Karpas-422 (cell line): ENCODE measurements around the gene PARD3B. TPM values are rescaled to one million over a fixed set of nuclear protein-coding genes. Genes with fewer than 3 reads are reported as not detected.
A peak's percentile ranks its signal among the peaks of the same experiment; 100 is the strongest.

Experiments used
- DNase-seq: peaks from one replicate; pipeline ENCODE4 v3.0.0-alpha.2; 2015
- H2AFZ ChIP-seq: fragments of 200-600 bp; sonication (generic); 2 replicates; pipeline ENCODE4 v1.6.1; 2014; ENCODE audit warnings: antibody characterized with exemption, low read length, mixed read lengths
- H3K27ac ChIP-seq: fragments of 200-600 bp; sonication (generic); 2 replicates; pipeline ENCODE4 v1.5.1; 2014; ENCODE audit warnings: mild to moderate bottlenecking, low read length, moderate library complexity
- H3K27me3 ChIP-seq: fragments of 200-600 bp; sonication (generic); 2 replicates; pipeline ENCODE4 v1.6.1; 2014; ENCODE audit warnings: low read length, mixed read lengths
- H3K36me3 ChIP-seq: fragments of 200-600 bp; sonication (generic); 2 replicates; pipeline ENCODE4 v1.6.1; 2014; ENCODE audit warnings: low read length, mixed read lengths; ENCODE audit not compliant: insufficient read depth
- H3K4me1 ChIP-seq: fragments of 200-600 bp; sonication (generic); 2 replicates; pipeline ENCODE4 v1.6.1; 2014; ENCODE audit warnings: mild to moderate bottlenecking, low read length, mixed read lengths
- H3K4me2 ChIP-seq: fragments of 200-600 bp; sonication (generic); 2 replicates; pipeline ENCODE4 v1.6.1; 2014; ENCODE audit warnings: low read length, low read depth, mild to moderate bottlenecking; ENCODE audit not compliant: poor library complexity, severe bottlenecking
- H3K4me3 ChIP-seq: fragments of 200-600 bp; sonication (generic); 2 replicates; pipeline ENCODE4 v1.5.1; 2014; ENCODE audit warnings: mild to moderate bottlenecking, antibody characterized with exemption, low read length, mixed read lengths
- H3K79me2 ChIP-seq: fragments of 200-600 bp; sonication (generic); 2 replicates; pipeline ENCODE4 v1.6.1; 2014; ENCODE audit warnings: mild to moderate bottlenecking, low read length, mixed read lengths
- H3K9ac ChIP-seq: fragments of 200-600 bp; sonication (generic); 2 replicates; pipeline ENCODE4 v1.6.0; 2014; ENCODE audit warnings: low read length
- H3K9me2 ChIP-seq: fragments of 200-600 bp; sonication (generic), shearing (Covaris generic); replicated peaks from 2 replicates; pipeline ENCODE4 v1.6.0; 2014; ENCODE audit warnings: mild to moderate bottlenecking, low read length, moderate library complexity; ENCODE audit not compliant: insufficient read depth
- H3K9me3 ChIP-seq: fragments of 300-700, 200-600 bp; sonication (generic); 2 replicates; pipeline ENCODE4 v1.6.1; 2014; ENCODE audit warnings: low read length, mixed read lengths
- H4K20me1 ChIP-seq: fragments of 200-600 bp; sonication (generic); 2 replicates; pipeline ENCODE4 v1.6.1; 2014; ENCODE audit warnings: mild to moderate bottlenecking, antibody characterized with exemption, low read length, low read depth; ENCODE audit not compliant: insufficient read depth
- total RNA-seq: library from RNA; depleted of rRNA; stranded (reverse); fragments of >200 nt; shearing (Covaris generic); gene quantifications from 2 replicates; pipeline ENCODE4 v1.2.3, GENCODE V29; 2014; ENCODE audit warnings: low replicate concordance

Gene PARD3B
- total RNA-seq, 1 experiment from 2014 or later = not detected

- DNase-seq = no peak
- H3K27me3 ChIP-seq = no peaks in the 10 kb centered on the region
- H3K4me2 ChIP-seq = no peak overlapping the region
- no peak overlapping the region for H3K4me3 ChIP-seq
- H3K79me2 ChIP-seq = no peaks in the 10 kb centered on the region
- H4K20me1 ChIP-seq = no peaks in the 10 kb centered on the region
- no peak overlapping the region for H3K27ac ChIP-seq
- no peak overlapping the region for H2AFZ ChIP-seq
- H3K4me1 ChIP-seq = no peaks in the 10 kb centered on the region
- H3K9ac ChIP-seq = no peak overlapping the region
- no peaks in the 10 kb centered on the region for H3K36me3 ChIP-seq
- H3K9me2 ChIP-seq = no peaks in the 10 kb centered on the region
- no peaks in the 10 kb centered on the region for H3K9me3 ChIP-seq
Observed at GRCh38 chr2:205280596-205281236, 735.4 kb downstream of the PARD3B start.

GRCh38 chr2:205283736-205284270, 738.5 kb downstream of the PARD3B start:
- Histone ChIP-seq H3K9ac (no peak overlapping the region), H3K79me2 (no peaks in the 10 kb centered on the region), H3K4me2 (no peak overlapping the region), H3K36me3 (no peaks in the 10 kb centered on the region), H2AFZ (no peak overlapping the region), H3K9me3 (no peaks in the 10 kb centered on the region), H3K4me3 (no peak overlapping the region), H3K27me3 (no peaks in the 10 kb centered on the region), H3K4me1 (no peaks in the 10 kb centered on the region), H3K27ac (no peak overlapping the region), H3K9me2 (no peaks in the 10 kb centered on the region), H4K20me1 (no peaks in the 10 kb centered on the region)
- no peak for DNase-seq

- H4K20me1 ChIP-seq = no peaks in the 10 kb centered on the region
- H3K9me3 ChIP-seq = no peaks in the 10 kb centered on the region
- H3K27me3 ChIP-seq = no peaks in the 10 kb centered on the region
- no peak overlapping the region for H3K4me3 ChIP-seq
- no peak overlapping the region for H3K9ac ChIP-seq
- no peak overlapping the region for H3K27ac ChIP-seq
- no peaks in the 10 kb centered on the region for H3K4me1 ChIP-seq
- no peaks in the 10 kb centered on the region for H3K36me3 ChIP-seq
- no peak for DNase-seq
- no peak overlapping the region for H2AFZ ChIP-seq
- no peaks in the 10 kb centered on the region for H3K79me2 ChIP-seq
- no peak overlapping the region for H3K4me2 ChIP-seq
- H3K9me2 ChIP-seq = no peaks in the 10 kb centered on the region
Observed at GRCh38 chr2:205284334-205284733, 739.1 kb downstream of the PARD3B start.

GRCh38 chr2:205287316-205287715, 742.0 kb downstream of the PARD3B start:
- H3K27ac ChIP-seq = no peak overlapping the region
- no peaks in the 10 kb centered on the region for H3K9me2 ChIP-seq
- H3K4me3 ChIP-seq = no peak overlapping the region
- H3K4me1 ChIP-seq = no peaks in the 10 kb centered on the region
- H3K9ac ChIP-seq = no peak overlapping the region
- H2AFZ ChIP-seq = no peak overlapping the region
- H3K4me2 ChIP-seq = no peak overlapping the region
- no peak for DNase-seq
- H3K36me3 ChIP-seq = no peaks in the 10 kb centered on the region
- H4K20me1 ChIP-seq = no peaks in the 10 kb centered on the region
- no peaks in the 10 kb centered on the region for H3K79me2 ChIP-seq
- H3K9me3 ChIP-seq = no peaks in the 10 kb centered on the region
- no peaks in the 10 kb centered on the region; the same call in 1 of the 2 replicates for H3K27me3 ChIP-seq

- no peaks in the 10 kb centered on the region for H3K79me2 ChIP-seq
- H3K27me3 ChIP-seq = no peaks in the 10 kb centered on the region; the same call in 1 of the 2 replicates
- DNase-seq = no peak
- H2AFZ ChIP-seq = no peak overlapping the region
- H3K4me1 ChIP-seq = no peaks in the 10 kb centered on the region
- H4K20me1 ChIP-seq = no peaks in the 10 kb centered on the region
- no peak overlapping the region for H3K4me3 ChIP-seq
- no peak overlapping the region for H3K4me2 ChIP-seq
- H3K9me2 ChIP-seq = no peaks in the 10 kb centered on the region
- H3K27ac ChIP-seq = no peak overlapping the region
- no peaks in the 10 kb centered on the region for H3K36me3 ChIP-seq
- H3K9ac ChIP-seq = no peak overlapping the region
- H3K9me3 ChIP-seq = no peaks in the 10 kb centered on the region
Observed at GRCh38 chr2:205288686-205289085, 743.4 kb downstream of the PARD3B start.

- Histone ChIP-seq H3K9ac (no peak overlapping the region), H3K4me2 (no peak overlapping the region)
- DNase-seq = no peak
Observed at GRCh38 chr2:205290299-205290698, 745.0 kb downstream of the PARD3B start.

GRCh38 chr2:205292665-205293295, 747.5 kb downstream of the PARD3B start:
- no peak overlapping the region for H2AFZ ChIP-seq
- H4K20me1 ChIP-seq = no peaks in the 10 kb centered on the region
- H3K4me1 ChIP-seq = no peaks in the 10 kb centered on the region
- no peaks in the 10 kb centered on the region; the same call in 1 of the 2 replicates for H3K27me3 ChIP-seq
- no peak overlapping the region for H3K4me3 ChIP-seq
- no peaks in the 10 kb centered on the region for H3K79me2 ChIP-seq
- no peaks in the 10 kb centered on the region for H3K9me2 ChIP-seq
- H3K9me3 ChIP-seq = no peaks in the 10 kb centered on the region
- no peak overlapping the region for H3K4me2 ChIP-seq
- H3K36me3 ChIP-seq = no peaks in the 10 kb centered on the region
- no peak for DNase-seq
- no peak overlapping the region for H3K9ac ChIP-seq
- H3K27ac ChIP-seq = no peak overlapping the region

More at GRCh38 chr2:205290299-205290698, 745.0 kb downstream of the PARD3B start:
- H3K9me2 ChIP-seq = no peaks in the 10 kb centered on the region
- no peaks in the 10 kb centered on the region for H3K9me3 ChIP-seq
- H4K20me1 ChIP-seq = no peaks in the 10 kb centered on the region
- no peaks in the 10 kb centered on the region for H3K4me1 ChIP-seq
- no peak overlapping the region for H2AFZ ChIP-seq
- no peak overlapping the region for H3K27ac ChIP-seq
- no peaks in the 10 kb centered on the region; the same call in 1 of the 2 replicates for H3K27me3 ChIP-seq
- H3K79me2 ChIP-seq = no peaks in the 10 kb centered on the region
- H3K4me3 ChIP-seq = no peak overlapping the region
- H3K36me3 ChIP-seq = no peaks in the 10 kb centered on the region

GRCh38 chr2:205293559-205293958, 748.3 kb downstream of the PARD3B start:
- Histone ChIP-seq H3K4me3 (no peak overlapping the region), H3K4me1 (no peaks in the 10 kb centered on the region), H3K4me2 (no peak overlapping the region), H3K9ac (no peak overlapping the region), H3K27ac (no peak overlapping the region), H3K27me3 (no peaks in the 10 kb centered on the region; the same call in 1 of the 2 replicates), H3K36me3 (no peaks in the 10 kb centered on the region), H2AFZ (no peak overlapping the region), H3K79me2 (no peaks in the 10 kb centered on the region), H3K9me3 (no peaks in the 10 kb centered on the region), H4K20me1 (no peaks in the 10 kb centered on the region), H3K9me2 (no peaks in the 10 kb centered on the region)
- DNase-seq = peak; percentile 45
